Large intestine (tissue), 3 donors: Measurements from ENCODE around the gene RER1. TPM values are rescaled to one million over a fixed set of nuclear protein-coding genes. Genes with fewer than 3 reads are reported as not detected.
A peak's percentile ranks its signal among the peaks of the same experiment; 100 is the strongest.

Source experiments
- DNase-seq, 2 donors: peaks; one replicate each; pipeline versions ENCODE4 v3.0.0 to v3.0.0-alpha.2; 2013
- H3K27ac ChIP-seq: one replicate; pipeline ENCODE4 v1.5.1; 2013; ENCODE audit warnings: low read length
- H3K27me3 ChIP-seq: 2 replicates; pipeline ENCODE4 v1.6.1; 2013; ENCODE audit warnings: low read length; ENCODE audit not compliant: control insufficient read depth, insufficient read depth
- H3K36me3 ChIP-seq: 2 replicates; pipeline ENCODE4 v1.6.1; 2013; ENCODE audit warnings: low read length; ENCODE audit not compliant: control insufficient read depth, insufficient read depth
- H3K4me1 ChIP-seq: one replicate; pipeline ENCODE4 v1.6.1; 2013; ENCODE audit warnings: low read length; ENCODE audit not compliant: control insufficient read depth, insufficient read depth
- H3K4me3 ChIP-seq: one replicate; pipeline ENCODE4 v1.5.1; 2013; ENCODE audit warnings: low read length
- H3K9me3 ChIP-seq: one replicate; pipeline ENCODE4 v1.6.1; 2013; ENCODE audit warnings: mild to moderate bottlenecking, low read depth, low read length, moderate library complexity; ENCODE audit not compliant: control insufficient read depth
- WGBS: methylation state at CpG from one replicate; pipeline ENCODE4 v1.1.5; 2013; ENCODE audit warnings: low lambda C conversion rate; ENCODE audit not compliant: insufficient coverage; 5-methylcytosine and 5-hydroxymethylcytosine counted together
- polyA plus RNA-seq: library from polyadenylated mRNA; unstranded; fragments of 120-200 nt; gene quantifications from one replicate; pipeline ENCODE4 v1.2.1, GENCODE V29; 2013

Gene RER1
- polyA plus RNA-seq, 1 donor, result 139 TPM

GRCh38 chr1:2376931-2377672, 14.5 kb upstream of the RER1 start:
- H3K36me3 ChIP-seq, result no peaks in the 10 kb centered on the region
- DNase-seq, result no peak
- H3K4me1 ChIP-seq, result peaks cover 16% of the 10 kb centered on the region
- no peaks in the 10 kb centered on the region for H3K27me3 ChIP-seq
- no peaks in the 10 kb centered on the region for H3K9me3 ChIP-seq
- WGBS, result 60% methylated on average over 1 of the region's 25 CpGs
- no peak overlapping the region for H3K27ac ChIP-seq
- H3K4me3 ChIP-seq, result no peak overlapping the region

- Histone ChIP-seq H3K4me3 (no peak overlapping the region), H3K4me1 (peaks cover 16% of the 10 kb centered on the region), H3K27ac (no peak overlapping the region), H3K36me3 (no peaks in the 10 kb centered on the region), H3K27me3 (no peaks in the 10 kb centered on the region), H3K9me3 (no peaks in the 10 kb centered on the region)
- WGBS, result no CpG with 5 or more reads among the region's 16 CpGs
- peak in 1 of 2 donors; percentile 34 for DNase-seq
Observed at GRCh38 chr1:2377751-2378440, 13.7 kb upstream of the RER1 start.

- Histone ChIP-seq H3K4me1 (peaks cover 16% of the 10 kb centered on the region), H3K4me3 (no peak overlapping the region), H3K36me3 (no peaks in the 10 kb centered on the region), H3K27ac (no peak overlapping the region), H3K9me3 (no peaks in the 10 kb centered on the region), H3K27me3 (no peaks in the 10 kb centered on the region)
- no peak for DNase-seq
- no CpG with 5 or more reads among the region's 24 CpGs for WGBS
Observed at GRCh38 chr1:2378441-2378851, 13.2 kb upstream of the RER1 start.

- Histone ChIP-seq H3K4me1 (peaks cover 16% of the 10 kb centered on the region), H3K4me3 (no peak overlapping the region), H3K36me3 (peaks cover 1% of the 10 kb centered on the region), H3K27ac (no peak overlapping the region), H3K9me3 (no peaks in the 10 kb centered on the region), H3K27me3 (no peaks in the 10 kb centered on the region)
- DNase-seq, result no peak
- WGBS, result 67% methylated on average over 1 of the region's 18 CpGs
Observed at GRCh38 chr1:2378956-2379732, 12.5 kb upstream of the RER1 start.

GRCh38 chr1:2379733-2380404, 11.8 kb upstream of the RER1 start:
- no peaks in the 10 kb centered on the region for H3K27me3 ChIP-seq
- DNase-seq, result no peak
- peaks cover 16% of the 10 kb centered on the region for H3K4me1 ChIP-seq
- peaks cover 2% of the 10 kb centered on the region for H3K36me3 ChIP-seq
- no peak overlapping the region for H3K4me3 ChIP-seq
- no CpG with 5 or more reads among the region's 23 CpGs for WGBS
- H3K27ac ChIP-seq, result no peak overlapping the region
- no peaks in the 10 kb centered on the region for H3K9me3 ChIP-seq

GRCh38 chr1:2380816-2381591, 10.6 kb upstream of the RER1 start:
- no CpG with 5 or more reads among the region's 32 CpGs for WGBS
- Histone ChIP-seq H3K27ac (no peak overlapping the region), H3K4me1 (peaks cover 16% of the 10 kb centered on the region), H3K4me3 (no peak overlapping the region), H3K36me3 (peaks cover 2% of the 10 kb centered on the region), H3K9me3 (no peaks in the 10 kb centered on the region), H3K27me3 (no peaks in the 10 kb centered on the region)
- DNase-seq, result no peak

- no peak overlapping the region for H3K4me3 ChIP-seq
- peaks cover 5% of the 10 kb centered on the region for H3K36me3 ChIP-seq
- WGBS, result no CpG with 5 or more reads among the region's 28 CpGs
- peak; percentile 68 to 71 for DNase-seq
- H3K4me1 ChIP-seq, result peaks cover 16% of the 10 kb centered on the region
- H3K9me3 ChIP-seq, result no peaks in the 10 kb centered on the region
- no peak overlapping the region for H3K27ac ChIP-seq
- no peaks in the 10 kb centered on the region for H3K27me3 ChIP-seq
Observed at GRCh38 chr1:2381741-2382620, 9.7 kb upstream of the RER1 start.

- Histone ChIP-seq H3K4me1 (peaks cover 16% of the 10 kb centered on the region), H3K9me3 (no peaks in the 10 kb centered on the region), H3K36me3 (peaks cover 13% of the 10 kb centered on the region), H3K27ac (no peak overlapping the region), H3K27me3 (no peaks in the 10 kb centered on the region), H3K4me3 (no peak overlapping the region)
- WGBS, result no CpG with 5 or more reads among the region's 13 CpGs
- DNase-seq, result peak in 1 of 2 donors; percentile 27
Observed at GRCh38 chr1:2382621-2383361, 8.8 kb upstream of the RER1 start.
